ENCODE data around the gene GRK4.
"Not testable (repeated sequence)": the region's sequence is repeated elsewhere in the genome, so short reads cannot be mapped to it uniquely, and the experiment has no call there.

The GRK4 gene

DNA sequence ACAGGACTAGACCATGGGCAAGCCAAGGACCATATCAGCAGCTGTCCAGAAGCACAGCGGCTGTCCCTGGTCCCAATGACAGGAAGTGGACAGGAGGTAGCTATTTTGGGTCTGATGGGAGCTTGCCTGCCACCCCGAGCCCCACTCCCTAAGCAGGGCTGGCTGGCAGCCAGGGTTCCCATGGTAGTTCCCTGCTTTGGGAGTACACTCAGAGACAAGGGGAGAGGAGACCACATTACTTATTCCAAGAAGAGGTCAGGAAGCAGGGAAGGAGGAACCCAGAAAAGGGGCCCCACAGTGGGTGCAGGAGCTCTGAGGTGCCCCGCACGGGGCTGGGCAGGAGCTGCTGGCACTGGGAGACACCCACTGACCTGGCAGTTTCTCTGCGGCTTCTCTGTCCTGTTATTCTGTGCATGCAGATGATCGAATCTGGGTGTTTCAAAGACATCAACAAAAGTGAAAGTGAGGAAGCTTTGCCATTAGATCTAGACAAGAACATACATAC, 74.6 kb downstream of the GRK4 start:
- DNase-seq (ENCODE audit: low read depth in 1 of 2, low spot score in 1 of 2) = no peak

- no peak for DNase-seq (ENCODE audit: low read depth in 1 of 2, low spot score in 1 of 2)
These were observed 76.5 kb downstream of the GRK4 start for GRCh38 chr4:3039706-3040366.

DNA sequence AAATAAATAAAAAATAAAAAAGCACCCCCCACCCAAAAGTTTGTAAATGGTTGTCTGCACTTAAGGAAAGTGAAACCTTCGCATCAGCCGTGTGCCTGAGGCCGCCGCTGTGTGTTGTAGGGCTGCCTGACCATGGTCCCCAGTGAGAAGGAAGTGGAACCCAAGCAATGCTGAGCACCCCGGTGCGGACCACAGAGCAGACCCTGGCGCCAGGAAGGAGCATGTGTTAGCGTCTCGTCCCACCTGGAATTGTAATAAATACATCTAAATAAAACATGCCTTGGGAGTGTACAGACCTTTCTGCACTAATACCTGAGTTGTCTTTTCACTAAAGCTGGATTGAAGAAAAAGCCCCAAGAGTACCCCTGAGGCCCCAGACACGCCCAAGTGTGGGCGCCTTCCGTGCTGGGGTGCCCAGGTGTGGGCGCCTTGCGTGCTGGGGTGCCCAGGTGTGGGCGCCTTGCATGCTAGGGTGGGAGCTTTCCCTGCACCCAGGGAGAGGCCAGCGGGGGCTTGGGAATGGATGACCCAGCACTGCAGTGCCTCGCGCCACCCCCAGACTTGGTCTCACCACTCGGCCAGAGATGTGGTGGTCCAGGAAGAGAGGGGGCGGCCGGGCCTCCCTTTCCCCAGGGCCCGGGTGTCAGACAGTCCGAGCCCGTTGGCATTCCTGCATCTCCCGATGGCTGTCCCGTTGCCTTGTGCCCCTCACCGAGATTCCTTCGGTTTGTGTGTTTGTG, 77.3 kb downstream of the GRK4 start:
- DNase-seq (ENCODE audit: low read depth in 1 of 2, low spot score in 1 of 2) = no peak

DNA sequence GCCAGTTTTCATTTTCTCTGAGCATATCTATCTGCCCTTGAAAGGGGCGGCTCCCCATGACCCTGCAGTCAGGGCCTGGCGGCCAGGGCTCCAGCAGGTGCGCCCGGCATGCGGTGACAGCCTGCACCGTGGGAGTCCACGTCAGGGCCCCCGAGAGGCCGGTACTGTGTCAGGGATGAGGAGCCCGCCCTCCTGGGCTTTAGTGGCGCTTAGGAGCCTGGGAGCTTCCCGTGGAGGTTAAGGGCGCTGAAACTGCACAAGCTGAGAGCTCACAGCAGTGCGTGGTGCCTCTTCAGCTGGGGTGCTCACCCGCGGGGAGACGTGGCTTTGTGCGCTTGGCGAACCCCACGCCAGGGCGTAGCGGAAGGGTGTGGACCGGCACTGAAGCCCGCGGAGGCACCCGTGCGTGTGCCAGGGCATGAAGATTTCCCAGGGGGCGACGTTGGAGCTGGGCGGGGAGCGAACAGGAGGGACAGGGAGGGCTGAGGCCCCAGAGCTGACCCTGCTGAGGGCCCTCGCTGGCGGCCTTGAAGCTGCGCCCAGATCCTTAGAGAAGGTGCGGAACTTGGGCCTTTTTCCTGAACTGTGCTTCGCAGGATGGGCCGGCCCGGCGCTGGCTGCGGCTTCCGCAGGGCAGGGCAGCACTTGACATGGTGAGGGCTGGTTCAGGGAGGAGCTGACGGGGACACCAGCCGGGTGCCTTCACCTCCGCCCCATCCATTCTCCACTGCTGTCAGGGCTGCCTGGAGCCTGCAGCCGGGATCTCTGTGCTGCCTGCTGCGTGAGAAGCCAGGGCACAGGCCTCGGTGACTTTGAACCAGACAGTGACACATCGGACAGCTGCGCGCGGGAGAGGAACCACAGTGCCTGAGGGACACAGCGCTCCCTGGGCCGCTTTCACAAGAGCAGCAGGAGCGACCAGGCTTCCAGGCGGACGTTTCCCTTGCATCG, 78.1 kb downstream of the GRK4 start:
- DNase-seq (ENCODE audit: low read depth in 1 of 2, low spot score in 1 of 2) = peak in 1 of 2 donors; percentile 7

DNA sequence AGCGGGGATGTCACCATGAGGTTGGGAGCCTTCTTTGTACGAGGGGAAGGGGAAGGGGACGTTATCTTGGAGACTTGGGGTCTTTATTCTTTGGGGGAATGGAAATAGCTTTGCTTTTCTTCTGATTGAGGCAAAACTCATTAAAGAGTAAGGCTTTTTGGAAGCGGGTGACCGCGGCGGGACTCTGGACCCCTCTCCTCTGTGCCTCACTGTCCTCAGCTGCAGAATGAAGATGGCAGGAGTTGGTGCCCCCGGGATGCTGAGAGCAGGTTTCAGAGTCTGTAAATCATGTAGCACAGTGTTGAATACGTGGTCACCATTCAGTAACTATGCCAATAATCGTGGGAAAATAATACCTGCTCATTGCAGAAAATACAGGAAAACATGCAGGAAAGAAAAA, 78.9 kb downstream of the GRK4 start:
- no peak for DNase-seq (ENCODE audit: low read depth in 1 of 2, low spot score in 1 of 2)

GRCh38 chr4:3043282-3044020, 80.1 kb downstream of the GRK4 start:
- no peak for DNase-seq (ENCODE audit: low read depth in 1 of 2, low spot score in 1 of 2)

DNA sequence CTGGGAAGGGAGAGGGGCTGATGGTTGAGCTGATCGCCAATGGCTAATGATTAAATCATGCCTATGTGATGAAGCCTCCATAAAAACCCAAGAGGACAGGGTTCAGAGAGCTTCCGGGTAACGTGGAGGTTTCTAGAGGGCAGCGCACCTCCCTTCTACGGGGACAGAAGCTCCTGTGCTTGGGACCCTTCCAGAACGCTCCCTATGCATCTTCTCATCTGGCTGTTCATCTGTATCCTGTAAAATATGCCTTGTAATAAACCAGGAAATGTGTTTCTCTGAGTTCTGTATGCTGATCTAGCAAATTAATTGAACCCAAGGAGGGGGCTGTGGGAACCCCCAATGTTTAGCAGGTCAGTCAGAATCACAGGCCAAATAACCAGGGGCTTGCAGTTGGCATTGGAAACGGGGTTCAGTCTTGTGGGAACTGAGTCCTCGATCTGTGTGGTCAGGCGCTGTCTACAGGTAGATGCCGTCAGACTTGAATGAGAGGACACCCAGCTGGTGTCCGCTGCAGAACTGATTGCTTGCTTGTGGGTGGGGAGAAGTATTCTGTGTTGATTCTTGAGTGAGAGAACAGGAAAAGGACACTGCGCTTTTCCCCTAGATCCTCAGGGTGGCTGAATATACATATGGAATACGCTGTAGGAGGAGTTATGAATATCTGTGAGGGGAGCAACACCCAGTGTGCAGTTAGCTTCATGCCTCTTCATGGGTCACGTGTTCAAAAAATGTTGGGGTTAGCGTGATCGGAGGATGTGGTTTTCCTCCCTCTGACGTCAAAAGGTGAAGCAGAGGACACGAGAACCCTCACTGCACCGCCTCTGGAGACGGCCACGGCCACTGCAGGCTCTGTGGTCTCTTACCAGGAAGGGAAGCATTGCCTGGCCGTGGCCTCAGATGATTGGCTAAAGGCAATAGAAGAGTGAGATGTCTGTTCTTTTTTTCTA, 81.8 kb downstream of the GRK4 start:
- peak; percentile 38 to 53 for DNase-seq (ENCODE audit: low read depth in 1 of 2, low spot score in 1 of 2)

- no peak for DNase-seq (ENCODE audit: low read depth in 1 of 2, low spot score in 1 of 2)
These were observed 82.8 kb downstream of the GRK4 start for GRCh38 chr4:3046162-3046561.

GRCh38 chr4:3046623-3047022, 83.3 kb downstream of the GRK4 start:
- DNase-seq (ENCODE audit: low read depth in 1 of 2, low spot score in 1 of 2) = no peak

DNA sequence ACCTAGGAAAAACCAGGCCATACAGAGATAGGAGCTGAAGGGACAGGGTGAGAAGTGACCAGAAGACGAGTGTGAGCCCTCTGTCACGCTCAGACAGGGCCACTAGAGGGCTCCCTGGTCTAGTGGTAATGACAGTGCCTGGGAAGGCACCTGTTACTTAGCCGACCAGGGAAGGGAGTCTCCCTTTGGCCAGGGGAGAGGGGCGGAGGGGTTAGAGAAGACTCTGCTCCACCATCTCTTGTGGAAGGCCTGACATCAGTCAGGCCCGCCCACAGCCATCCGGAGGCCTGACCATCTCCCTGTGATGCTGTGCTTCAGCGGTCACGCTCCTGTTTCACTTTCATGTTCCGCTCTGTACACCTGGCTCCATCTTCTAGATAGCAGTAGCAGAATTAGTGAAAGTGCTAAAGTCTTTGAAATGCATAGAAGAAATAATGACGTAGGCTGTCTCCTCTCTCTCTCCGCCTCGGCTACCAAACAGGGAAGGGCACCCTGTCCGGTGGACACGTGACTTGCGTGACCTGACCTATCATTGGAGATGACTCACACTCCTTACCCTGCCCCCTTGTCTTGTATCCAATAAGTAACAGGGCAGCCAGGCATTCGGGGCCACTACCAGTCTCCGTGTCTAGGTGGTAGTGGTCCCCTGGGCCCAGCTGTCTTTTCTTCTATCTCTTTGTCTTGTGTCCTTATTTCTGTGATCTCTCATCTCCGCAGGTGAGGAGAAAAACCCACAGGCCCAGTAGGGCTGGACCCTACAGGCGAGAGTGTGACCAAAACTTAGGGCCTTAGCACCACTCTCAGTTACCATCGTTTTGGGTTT, 84.3 kb downstream of the GRK4 start:
- peak; percentile 21 to 51 for DNase-seq (ENCODE audit: low read depth in 1 of 2, low spot score in 1 of 2)

DNA sequence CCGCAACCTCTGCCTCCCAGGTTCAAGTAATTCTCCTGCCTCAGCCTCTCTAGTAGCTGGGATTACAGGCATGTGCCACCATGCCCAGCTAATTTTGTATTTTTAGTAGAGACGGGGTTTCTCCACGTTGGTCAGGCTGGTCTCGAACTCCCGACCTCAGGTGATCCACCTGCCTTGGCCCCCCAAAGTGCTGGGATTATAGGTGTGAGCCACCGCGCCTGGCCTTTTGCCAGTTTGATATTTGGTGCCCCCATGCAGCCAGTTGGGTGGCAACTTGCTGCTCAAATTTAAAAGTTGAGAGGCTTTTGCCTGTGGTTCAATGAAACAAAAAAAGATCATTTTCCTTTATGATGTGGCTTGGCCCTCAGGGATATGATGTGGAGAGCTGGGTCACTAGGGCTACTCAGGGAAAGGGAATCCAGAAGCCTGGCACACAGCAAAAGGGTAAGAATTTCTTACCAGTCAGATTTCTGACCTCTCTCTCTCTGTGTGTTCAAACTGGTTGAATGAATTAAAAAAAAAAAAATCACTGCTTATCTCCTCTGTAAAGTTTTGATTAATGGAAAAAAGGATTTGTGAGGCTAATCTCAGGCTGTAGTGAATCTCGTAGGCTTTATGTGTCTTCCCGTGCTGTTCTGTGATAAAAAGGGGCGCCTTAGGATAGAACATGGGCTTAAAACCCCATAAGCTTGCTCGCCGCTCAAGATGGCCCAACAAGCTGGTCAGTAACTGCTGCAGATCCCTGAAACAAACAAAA, 87.9 kb downstream of the GRK4 start:
- not testable (repeated sequence) for DNase-seq (ENCODE audit: low read depth in 1 of 2, low spot score in 1 of 2)

- DNase-seq (ENCODE audit: low read depth in 1 of 2, low spot score in 1 of 2) = no peak
These were observed 90.9 kb downstream of the GRK4 start for GRCh38 chr4:3054169-3054759.

- no peak for DNase-seq (ENCODE audit: low read depth in 1 of 2, low spot score in 1 of 2)
These were observed 96.6 kb downstream of the GRK4 start for GRCh38 chr4:3059943-3060342.

DNA sequence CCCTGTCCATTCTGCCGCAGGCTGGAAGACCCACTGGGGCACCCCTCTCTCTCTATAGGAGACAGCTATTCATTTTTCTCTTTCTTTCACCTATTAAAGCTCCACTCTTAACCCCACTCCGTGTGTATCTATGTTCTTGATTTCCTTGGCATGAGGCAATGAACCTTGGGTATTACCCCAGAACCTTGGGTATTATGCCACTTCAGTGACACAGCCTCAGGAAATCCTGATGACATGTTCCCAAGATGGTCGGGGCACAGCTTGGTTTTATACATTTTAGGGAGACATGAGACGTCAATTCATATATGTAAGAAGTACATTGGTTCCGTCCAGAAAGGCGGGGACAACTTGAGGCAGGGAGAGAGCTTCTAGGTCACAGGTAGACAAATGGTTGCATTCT, 97.6 kb downstream of the GRK4 start:
- no peak for DNase-seq (ENCODE audit: low read depth in 1 of 2, low spot score in 1 of 2)

DNA sequence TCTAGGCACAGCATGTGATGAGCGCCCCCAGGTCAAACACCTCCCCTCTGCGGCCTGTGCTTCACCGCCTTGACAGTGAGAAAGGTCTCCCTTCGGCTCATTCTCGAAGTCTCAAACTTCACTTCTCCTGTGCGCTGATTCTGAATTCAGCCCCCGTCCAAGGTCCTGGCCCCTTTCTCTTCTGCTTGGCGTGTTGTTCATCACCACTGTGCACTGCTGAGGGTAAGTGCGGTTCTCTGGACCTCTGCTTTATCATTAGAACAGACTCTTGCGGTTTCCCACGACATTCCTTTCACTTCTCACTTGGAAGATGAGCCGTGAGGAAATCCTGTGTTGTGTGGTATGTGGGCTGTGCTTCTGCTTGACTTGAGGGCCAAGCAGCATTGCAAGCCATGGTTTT, 99.1 kb downstream of the GRK4 start:
- DNase-seq (ENCODE audit: low read depth in 1 of 2, low spot score in 1 of 2) = no peak

- no peak for DNase-seq (ENCODE audit: low read depth in 1 of 2, low spot score in 1 of 2)
These were observed 102.2 kb downstream of the GRK4 start for GRCh38 chr4:3065551-3065950.

- DNase-seq (ENCODE audit: low read depth in 1 of 2, low spot score in 1 of 2) = no peak
These were observed 103.5 kb downstream of the GRK4 start for GRCh38 chr4:3066836-3067400.
